ENCODE measurements around the gene ARNT2. TPM values are rescaled to one million over a fixed set of nuclear protein-coding genes. Genes with fewer than 3 reads are reported as not detected.

Gene ARNT2
- total RNA-seq, 1 donor from 2014 or later = 9.1 TPM

GRCh38 chr15:80561500-80561899 lies 157.3 kb downstream of the ARNT2 start:
- TF ChIP-seq, protein P1, sequence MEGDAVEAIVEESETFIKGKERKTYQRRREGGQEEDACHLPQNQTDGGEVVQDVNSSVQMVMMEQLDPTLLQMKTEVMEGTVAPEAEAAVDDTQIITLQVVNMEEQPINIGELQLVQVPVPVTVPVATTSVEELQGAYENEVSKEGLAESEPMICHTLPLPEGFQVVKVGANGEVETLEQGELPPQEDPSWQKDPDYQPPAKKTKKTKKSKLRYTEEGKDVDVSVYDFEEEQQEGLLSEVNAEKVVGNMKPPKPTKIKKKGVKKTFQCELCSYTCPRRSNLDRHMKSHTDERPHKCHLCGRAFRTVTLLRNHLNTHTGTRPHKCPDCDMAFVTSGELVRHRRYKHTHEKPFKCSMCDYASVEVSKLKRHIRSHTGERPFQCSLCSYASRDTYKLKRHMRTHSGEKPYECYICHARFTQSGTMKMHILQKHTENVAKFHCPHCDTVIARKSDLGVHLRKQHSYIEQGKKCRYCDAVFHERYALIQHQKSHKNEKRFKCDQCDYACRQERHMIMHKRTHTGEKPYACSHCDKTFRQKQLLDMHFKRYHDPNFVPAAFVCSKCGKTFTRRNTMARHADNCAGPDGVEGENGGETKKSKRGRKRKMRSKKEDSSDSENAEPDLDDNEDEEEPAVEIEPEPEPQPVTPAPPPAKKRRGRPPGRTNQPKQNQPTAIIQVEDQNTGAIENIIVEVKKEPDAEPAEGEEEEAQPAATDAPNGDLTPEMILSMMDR (conservative IDR thresholded peaks at IDR 0.05; ENCODE audit: low read depth, low read length) = no peak
- no peak for DNase-seq (ENCODE audit: low read depth)
- H3K4me3 ChIP-seq (ENCODE audit: low read depth, low read length) = no peak overlapping the region

GRCh38 chr15:80562033-80562432 lies 157.9 kb downstream of the ARNT2 start:
- TF ChIP-seq, protein P1 (conservative IDR thresholded peaks at IDR 0.05; ENCODE audit: low read depth, low read length) = no peak
- H3K4me3 ChIP-seq (ENCODE audit: low read depth, low read length) = no peak overlapping the region
- no peak for DNase-seq (ENCODE audit: low read depth)

DNA sequence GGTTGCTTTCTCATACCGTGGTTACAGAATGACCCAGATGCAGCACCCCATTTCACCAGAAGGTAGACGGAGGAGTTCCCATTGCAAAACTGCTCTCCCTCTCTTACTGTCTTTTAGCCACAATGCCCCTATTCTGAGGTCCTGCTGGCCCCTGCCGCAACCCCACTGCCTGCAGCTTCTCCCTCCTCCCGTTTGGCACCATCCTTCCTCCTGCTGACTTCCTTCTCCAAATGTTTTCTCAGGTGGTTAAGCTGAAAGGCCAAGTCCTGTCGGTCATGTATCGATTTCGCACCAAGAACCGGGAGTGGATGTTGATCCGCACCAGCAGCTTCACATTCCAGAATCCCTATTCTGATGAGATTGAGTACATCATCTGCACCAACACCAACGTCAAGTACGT lies 158.7 kb downstream of the ARNT2 start:
- no peak for DNase-seq (ENCODE audit: low read depth)
- TF ChIP-seq, protein P1 (conservative IDR thresholded peaks at IDR 0.05; ENCODE audit: low read depth, low read length) = no peak
- no peak overlapping the region for H3K4me3 ChIP-seq (ENCODE audit: low read depth, low read length)

- DNase-seq (ENCODE audit: low read depth) = no peak
- TF ChIP-seq, protein P1 (conservative IDR thresholded peaks at IDR 0.05; ENCODE audit: low read depth, low read length) = no peak
- no peak overlapping the region for H3K4me3 ChIP-seq (ENCODE audit: low read depth, low read length)
Observed at GRCh38 chr15:80563372-80563997, 159.3 kb downstream of the ARNT2 start.

DNA sequence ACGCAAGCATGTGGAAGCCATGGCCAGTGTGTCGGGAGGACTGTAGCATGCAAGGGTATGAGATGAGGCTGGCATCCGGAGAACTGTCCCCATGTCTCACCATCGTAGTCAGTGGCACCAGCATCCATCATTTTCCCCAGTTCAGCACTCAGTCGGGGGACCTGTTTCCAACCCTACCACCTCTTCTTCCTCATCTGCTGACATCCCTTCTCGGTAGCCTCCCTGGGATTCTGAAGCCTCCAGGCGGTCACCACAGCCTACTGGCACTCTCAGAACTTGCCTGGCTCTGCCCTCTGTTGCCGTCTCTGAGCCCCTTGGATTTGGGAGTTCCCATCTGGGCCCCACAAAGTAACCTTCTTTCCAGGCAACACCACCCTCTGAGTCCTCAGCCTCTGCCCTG lies 159.9 kb downstream of the ARNT2 start:
- no peak overlapping the region for H3K4me3 ChIP-seq (ENCODE audit: low read depth, low read length)
- TF ChIP-seq, protein P1 (conservative IDR thresholded peaks at IDR 0.05; ENCODE audit: low read depth, low read length) = no peak
- DNase-seq (ENCODE audit: low read depth) = no peak

- TF ChIP-seq, protein P1 (conservative IDR thresholded peaks at IDR 0.05; ENCODE audit: low read depth, low read length) = no peak
- H3K4me3 ChIP-seq (ENCODE audit: low read depth, low read length) = no peak overlapping the region
- DNase-seq (ENCODE audit: low read depth) = no peak
Observed at GRCh38 chr15:80565398-80565797, 161.2 kb downstream of the ARNT2 start.

DNA sequence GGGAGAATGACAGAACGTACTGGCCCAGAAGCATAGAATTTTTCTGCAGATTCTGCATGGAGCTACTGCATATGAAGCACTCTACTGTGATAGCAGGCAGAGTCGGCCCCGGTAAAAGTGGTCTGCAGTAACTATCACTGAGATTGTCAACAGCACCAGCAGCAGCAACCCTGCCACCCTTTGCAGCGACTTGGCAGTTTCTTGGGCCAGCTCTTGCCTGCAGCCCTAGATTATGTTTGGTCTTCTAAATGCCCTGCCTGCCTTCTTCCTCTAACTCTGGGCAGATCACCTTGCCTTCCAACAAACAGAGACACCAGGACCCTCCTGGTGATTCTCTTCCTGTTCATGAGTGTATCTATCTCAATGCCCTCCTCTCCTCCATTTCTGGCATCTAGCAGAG lies 161.8 kb downstream of the ARNT2 start:
- no peak overlapping the region for H3K4me3 ChIP-seq (ENCODE audit: low read depth, low read length)
- no peak for DNase-seq (ENCODE audit: low read depth)
- TF ChIP-seq, protein P1 (conservative IDR thresholded peaks at IDR 0.05; ENCODE audit: low read depth, low read length) = no peak

Measured in epithelial cell of proximal tubule (primary cell).